SK-N-SH treated with all-trans-retinoic acid at 6 μM for 48 hours (cell line): ENCODE data around the gene ALS2CL.

Experiments
- ATAC-seq: fragments of 200-7000 bp; cut with Tn5 transposase; 3 replicates; pipeline ENCODE4 v1.9.1; 2020; ENCODE audit warnings: mild to moderate bottlenecking, moderate library complexity
- ARNTL ChIP-seq: fragments of 450-650 bp; formaldehyde crosslinking; IDR thresholded peaks from 2 replicates; pipeline ENCODE4 v1.5.0; 2020; ENCODE audit warnings: low read depth, mild to moderate bottlenecking, moderate library complexity, borderline replicate concordance
- BACH2 ChIP-seq: fragments of 250-450 bp; sonication (Bioruptor Pico); IDR thresholded peaks from 2 replicates; pipeline ENCODE4 v1.9.0; 2021; ENCODE audit warnings: mild to moderate bottlenecking, borderline replicate concordance
- CREB5 ChIP-seq: fragments of 250-450 bp; sonication (Bioruptor Pico); IDR thresholded peaks from 2 replicates; pipeline ENCODE4 v1.5.1; 2020; ENCODE audit warnings: low read depth, mild to moderate bottlenecking, moderate library complexity
- CSRNP3 ChIP-seq: fragments of 250-450 bp; sonication (Bioruptor Pico); IDR thresholded peaks from 2 replicates; pipeline ENCODE4 v1.5.1; 2021; ENCODE audit warnings: mild to moderate bottlenecking, moderate library complexity
- ESRRG ChIP-seq: fragments of 250-450 bp; sonication (Bioruptor Pico); IDR thresholded peaks from 2 replicates; pipeline ENCODE4 v1.6.1; 2021; ENCODE audit warnings: mild to moderate bottlenecking
- GLIS3 ChIP-seq: fragments of 250-450 bp; sonication (Bioruptor Pico); IDR thresholded peaks from 2 replicates; pipeline ENCODE4 v1.5.0; 2020; ENCODE audit warnings: mild to moderate bottlenecking, moderate library complexity
- OSR1 ChIP-seq: fragments of 250-450 bp; sonication (Bioruptor Pico); IDR thresholded peaks from 2 replicates; pipeline ENCODE4 v1.8.0; 2022; ENCODE audit warnings: moderate library complexity, mild to moderate bottlenecking, inconsistent platforms
- PATZ1 ChIP-seq: fragments of 250-450 bp; sonication (Bioruptor Pico); IDR thresholded peaks from 2 replicates; pipeline ENCODE4 v1.8.0; 2020; ENCODE audit warnings: mild to moderate bottlenecking, moderate library complexity, borderline replicate concordance
- POU6F1 ChIP-seq: fragments of 250-450 bp; sonication (Bioruptor Pico); IDR thresholded peaks from 2 replicates; pipeline ENCODE4 v1.8.0; 2021; ENCODE audit warnings: low read depth, mild to moderate bottlenecking, moderate library complexity, borderline replicate concordance
- PPARA ChIP-seq: fragments of 250-450 bp; sonication (Bioruptor Pico); IDR thresholded peaks from 2 replicates; pipeline ENCODE4 v1.5.0; 2020; ENCODE audit warnings: mild to moderate bottlenecking, borderline replicate concordance
- RARB ChIP-seq: fragments of 250-450 bp; sonication (Bioruptor Pico); IDR thresholded peaks from 2 replicates; pipeline ENCODE4 v1.8.0; 2021; ENCODE audit warnings: mild to moderate bottlenecking, moderate library complexity
- SNAI2 ChIP-seq: fragments of 250-450 bp; sonication (Bioruptor Pico); IDR thresholded peaks from 2 replicates; pipeline ENCODE4 v1.5.0; 2020; ENCODE audit warnings: mild to moderate bottlenecking, moderate library complexity
- TOX ChIP-seq: fragments of 250-450 bp; sonication (Bioruptor Pico); IDR thresholded peaks from 2 replicates; pipeline ENCODE4 v1.8.0; 2021; ENCODE audit warnings: mild to moderate bottlenecking, moderate library complexity, borderline replicate concordance
- ZC3H10 ChIP-seq: fragments of 250-450 bp; sonication (Bioruptor Pico); IDR thresholded peaks from 2 replicates; pipeline ENCODE4 v1.5.1; 2021; ENCODE audit warnings: mild to moderate bottlenecking, moderate library complexity
- ZFP30 ChIP-seq: fragments of 450-650 bp; formaldehyde crosslinking; IDR thresholded peaks from 2 replicates; pipeline ENCODE4 v1.5.0; 2022; ENCODE audit warnings: mild to moderate bottlenecking, moderate library complexity
- ZNF565 ChIP-seq: fragments of 450-650 bp; formaldehyde crosslinking; conservative IDR thresholded peaks from 2 replicates; pipeline ENCODE4 v1.5.0; 2020; ENCODE audit warnings: low read depth, mild to moderate bottlenecking, moderate library complexity
- ZNF70 ChIP-seq: fragments of 450-650 bp; formaldehyde crosslinking; IDR thresholded peaks from 2 replicates; pipeline ENCODE4 v1.5.0; 2020; ENCODE audit warnings: mild to moderate bottlenecking, moderate library complexity
- ZNF8 ChIP-seq: fragments of 450-650 bp; formaldehyde crosslinking; IDR thresholded peaks from 2 replicates; pipeline ENCODE4 v1.5.0; 2020; ENCODE audit warnings: mild to moderate bottlenecking, moderate library complexity
- TF ChIP-seq, protein P1 (sequence below): fragments of 250-450 bp; sonication (Bioruptor Pico); IDR thresholded peaks from 2 replicates; pipeline ENCODE4 v1.5.0; 2020; ENCODE audit warnings: mild to moderate bottlenecking, moderate library complexity

The ALS2CL gene

GRCh38 chr3:46717447-46718231, 24.2 kb upstream of the ALS2CL start, which contains the start of gene PRSS50:
Gene PRSS50, minus strand, starts transcription at chr3:46717869. Its CDS starts 45 bp downstream, at chr3:46717824.
- TF ChIP-seq ZNF70 (CRISPR knock-in tag) = no peak
- no peak for TF ChIP-seq SNAI2 (CRISPR knock-in tag)
- TF ChIP-seq, protein P1, sequence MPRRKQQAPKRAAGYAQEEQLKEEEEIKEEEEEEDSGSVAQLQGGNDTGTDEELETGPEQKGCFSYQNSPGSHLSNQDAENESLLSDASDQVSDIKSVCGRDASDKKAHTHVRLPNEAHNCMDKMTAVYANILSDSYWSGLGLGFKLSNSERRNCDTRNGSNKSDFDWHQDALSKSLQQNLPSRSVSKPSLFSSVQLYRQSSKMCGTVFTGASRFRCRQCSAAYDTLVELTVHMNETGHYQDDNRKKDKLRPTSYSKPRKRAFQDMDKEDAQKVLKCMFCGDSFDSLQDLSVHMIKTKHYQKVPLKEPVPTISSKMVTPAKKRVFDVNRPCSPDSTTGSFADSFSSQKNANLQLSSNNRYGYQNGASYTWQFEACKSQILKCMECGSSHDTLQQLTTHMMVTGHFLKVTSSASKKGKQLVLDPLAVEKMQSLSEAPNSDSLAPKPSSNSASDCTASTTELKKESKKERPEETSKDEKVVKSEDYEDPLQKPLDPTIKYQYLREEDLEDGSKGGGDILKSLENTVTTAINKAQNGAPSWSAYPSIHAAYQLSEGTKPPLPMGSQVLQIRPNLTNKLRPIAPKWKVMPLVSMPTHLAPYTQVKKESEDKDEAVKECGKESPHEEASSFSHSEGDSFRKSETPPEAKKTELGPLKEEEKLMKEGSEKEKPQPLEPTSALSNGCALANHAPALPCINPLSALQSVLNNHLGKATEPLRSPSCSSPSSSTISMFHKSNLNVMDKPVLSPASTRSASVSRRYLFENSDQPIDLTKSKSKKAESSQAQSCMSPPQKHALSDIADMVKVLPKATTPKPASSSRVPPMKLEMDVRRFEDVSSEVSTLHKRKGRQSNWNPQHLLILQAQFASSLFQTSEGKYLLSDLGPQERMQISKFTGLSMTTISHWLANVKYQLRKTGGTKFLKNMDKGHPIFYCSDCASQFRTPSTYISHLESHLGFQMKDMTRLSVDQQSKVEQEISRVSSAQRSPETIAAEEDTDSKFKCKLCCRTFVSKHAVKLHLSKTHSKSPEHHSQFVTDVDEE (CRISPR knock-in tag) = no peak
- no peak for TF ChIP-seq RARB
- TF ChIP-seq GLIS3 (CRISPR knock-in tag) = no peak
- TF ChIP-seq CREB5 = no peak
- TF ChIP-seq OSR1 (CRISPR knock-in tag) = no peak
- no peak for TF ChIP-seq POU6F1 (CRISPR knock-in tag)
- no peak for TF ChIP-seq ARNTL (CRISPR knock-in tag)
- TF ChIP-seq TOX (CRISPR knock-in tag) = no peak
- no peak for TF ChIP-seq PPARA (CRISPR knock-in tag)
- TF ChIP-seq PATZ1 (CRISPR knock-in tag) = no peak
- no peak for TF ChIP-seq ZC3H10 (CRISPR knock-in tag)
- no peak for TF ChIP-seq BACH2 (CRISPR knock-in tag)
- TF ChIP-seq ZFP30 (CRISPR knock-in tag) = no peak
- TF ChIP-seq CSRNP3 (CRISPR knock-in tag) = no peak
- no peak for TF ChIP-seq ZNF565 (CRISPR knock-in tag)
- no peak for TF ChIP-seq ESRRG (CRISPR knock-in tag)
- no peak for TF ChIP-seq ZNF8

DNA sequence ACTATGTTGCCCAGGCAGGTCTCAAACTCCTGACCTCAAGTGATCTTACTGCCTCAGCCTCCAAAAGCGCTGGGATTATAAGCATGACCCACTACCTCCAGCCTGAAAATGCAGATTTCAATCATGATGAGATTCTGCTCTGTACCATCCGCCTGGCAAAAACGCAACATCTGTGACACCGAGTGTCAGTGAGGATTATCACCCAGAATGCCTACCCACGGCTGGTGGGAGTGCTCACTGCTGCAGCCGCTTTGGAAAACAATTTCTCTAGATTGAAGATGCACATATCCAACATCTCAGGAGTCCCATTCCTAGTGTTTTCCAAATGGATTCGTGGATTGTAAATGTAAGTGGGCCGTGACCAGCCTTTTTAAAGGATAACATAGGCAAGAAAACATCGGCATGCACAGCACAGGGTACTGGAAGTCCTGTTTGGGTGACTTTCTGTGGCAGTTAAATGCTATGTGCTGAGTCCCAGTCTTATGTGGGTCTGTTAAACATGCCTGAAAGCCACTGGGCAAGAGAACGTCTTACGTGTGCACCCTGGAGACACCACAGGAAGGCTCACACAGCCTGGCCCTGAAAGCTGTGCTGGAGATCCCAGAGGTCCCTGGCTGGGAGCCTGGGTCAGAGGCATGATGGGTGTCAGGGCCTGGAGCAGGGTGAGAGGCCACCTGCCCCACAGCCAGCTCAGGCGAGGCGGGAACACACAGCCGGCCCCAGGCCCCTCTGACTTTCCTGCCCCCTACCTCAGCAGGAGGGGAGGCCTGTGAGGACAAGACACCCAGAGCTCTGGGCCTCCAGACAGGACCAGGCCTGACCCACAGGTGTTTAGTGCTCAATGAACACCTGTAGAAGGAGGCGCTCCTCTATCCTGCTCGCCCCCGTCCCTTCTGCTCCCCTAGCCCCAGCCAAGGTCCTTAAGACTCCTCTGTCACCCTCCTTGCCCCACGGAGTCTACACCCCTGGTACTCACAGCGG, 23.3 kb upstream of the ALS2CL start:
- ATAC-seq = no peak
- no peak for TF ChIP-seq TOX (CRISPR knock-in tag)
- no peak for TF ChIP-seq ZFP30 (CRISPR knock-in tag)
- TF ChIP-seq CREB5 = no peak
- TF ChIP-seq ZC3H10 (CRISPR knock-in tag) = no peak

More at GRCh38 chr3:46717447-46718231, 24.2 kb upstream of the ALS2CL start, which contains the start of gene PRSS50:
- peak; percentile 34; the same call in 2 of the 3 replicates for ATAC-seq
